HepG2 (cell line): ENCODE measurements around the gene CAPN9. TPM values are rescaled to one million over a fixed set of nuclear protein-coding genes. Genes with fewer than 3 reads are reported as not detected.

ENCODE experiments used
- ATAC-seq: fragments of 200-7000 bp; cut with Tn5 transposase; 3 replicates; pipeline ENCODE4 v1.9.1; 2020; ENCODE audit warnings: mild to moderate bottlenecking, moderate library complexity
- BruUV-seq: library from RNA; stranded (reverse); fragments of 400-500 nt; replicated peaks from 2 replicates; lab custom pipeline; 2021; lab: Mats Ljungman, UMichigan
- CTCF ChIA-PET: fragments of 300-600 bp; formaldehyde crosslinking; extraction: SDS; loops from one replicate; lab custom pipeline; 2021; ENCODE audit warnings: low total read pairs, inconsistent platforms, low intra/inter-chr PET ratio; lab: Yijun Ruan, JAX
- POLR2A ChIA-PET: fragments of 350-600 bp; sonication (Branson Sonifier 250); formaldehyde crosslinking; loops from one replicate; lab custom pipeline; 2020; ENCODE audit warnings: antibody characterized with exemption, inconsistent platforms; lab: Yijun Ruan, JAX
- DNase-seq: peaks from one replicate; pipeline ENCODE4 v3.0.0-alpha.2; 2015; ENCODE audit warnings: low spot score
- FAIRE-seq: peaks from 3 replicates; lab custom pipeline; 2011; peaks lifted over from hg19 to GRCh38; lab: Jason Lieb, UNC
- H2AFZ ChIP-seq: one replicate; pipeline ENCODE4 v1.6.1; 2011; ENCODE audit warnings: low read length, inconsistent platforms
- H3K27ac ChIP-seq: fragments of 300-600 bp; 3 replicates; pipeline ENCODE4 v1.8.0; 2011; ENCODE audit warnings: mixed run types, mild to moderate bottlenecking, mixed read lengths, low read length, inconsistent platforms; ENCODE audit not compliant: insufficient read depth; ENCODE audit errors: extremely low read length
- H3K27me3 ChIP-seq, 2 experiments: fragments of 200-600 bp in 1 of 2; 2 replicates in 1 of 2; 3 replicates in 1 of 2; pipeline versions ENCODE4 v1.6.0 to v1.8.0; 2011; ENCODE audit warnings: low read length in 2 of 2, mild to moderate bottlenecking in 2 of 2, moderate library complexity in 2 of 2, inconsistent platforms in 1 of 2; ENCODE audit not compliant: insufficient read depth in 2 of 2, control insufficient read depth in 1 of 2
- H3K36me3 ChIP-seq, 2 experiments: fragments of 200-600 bp in 1 of 2; replicated peaks in 1 of 2; 2 replicates in 1 of 2; 3 replicates in 1 of 2; pipeline versions ENCODE4 v1.5.1 to v1.8.0; 2011; ENCODE audit warnings: low read length in 2 of 2, inconsistent platforms in 1 of 2; ENCODE audit not compliant: insufficient read depth in 2 of 2, control insufficient read depth in 1 of 2
- H3K4me1 ChIP-seq: 2 replicates; pipeline ENCODE4 v1.5.1; 2012; ENCODE audit warnings: low read length, inconsistent platforms; ENCODE audit not compliant: insufficient read depth
- H3K4me2 ChIP-seq: 2 replicates; pipeline ENCODE4 v1.6.0; 2011; ENCODE audit warnings: low read depth, low read length, inconsistent platforms
- H3K4me3 ChIP-seq, 3 experiments: fragments of 200-600 bp in 1 of 3; sonication (generic), shearing (Covaris generic) in 1 of 3; replicated peaks in 1 of 3; 2 replicates each; pipeline ENCODE4 v1.5.1; 2011 to 2016; ENCODE audit warnings: low read length in 3 of 3, inconsistent platforms in 2 of 3, low read depth in 2 of 3, mild to moderate bottlenecking in 2 of 3, control low read depth in 1 of 3, mixed read lengths in 1 of 3; ENCODE audit not compliant: insufficient read depth in 1 of 3
- H3K79me2 ChIP-seq: one replicate; pipeline ENCODE4 v1.6.1; 2011; ENCODE audit warnings: low read length, inconsistent platforms; ENCODE audit not compliant: insufficient read depth
- H3K9ac ChIP-seq: 2 replicates; pipeline ENCODE4 v1.6.0; 2011; ENCODE audit warnings: mild to moderate bottlenecking, low read depth, low read length, inconsistent platforms; ENCODE audit not compliant: insufficient read depth
- H3K9me3 ChIP-seq: 2 replicates; pipeline ENCODE4 v1.5.1; 2012; ENCODE audit warnings: mild to moderate bottlenecking, low read length
- H4K20me1 ChIP-seq: 2 replicates; pipeline ENCODE4 v1.6.0; 2011; ENCODE audit warnings: inconsistent platforms, mild to moderate bottlenecking, low read length, moderate library complexity; ENCODE audit not compliant: insufficient read depth
- ARNT ChIP-seq: fragments of 450-650 bp; IDR thresholded peaks from 2 replicates; pipeline ENCODE4 v1.6.1; 2017
- MED13 ChIP-seq: sonication (generic); formaldehyde crosslinking; IDR thresholded peaks from 2 replicates; pipeline ENCODE4 v1.5.0; 2020; ENCODE audit warnings: missing genetic modification reagents
- NFE2L1 ChIP-seq: sonication (generic); formaldehyde crosslinking; IDR thresholded peaks from 2 replicates; pipeline ENCODE4 v1.4.0; 2020; ENCODE audit warnings: missing genetic modification reagents, mild to moderate bottlenecking, borderline replicate concordance
- NKX3-1 ChIP-seq: sonication (generic); formaldehyde crosslinking; IDR thresholded peaks from 2 replicates; pipeline ENCODE4 v1.5.0; 2020; ENCODE audit warnings: missing genetic modification reagents
- PRPF4 ChIP-seq: fragments of 200-400 bp; formaldehyde crosslinking; IDR thresholded peaks from 2 replicates; pipeline ENCODE4 v1.6.1; 2016; ENCODE audit warnings: low read length, low read depth; ENCODE audit not compliant: poor library complexity, severe bottlenecking
- ZNF34 ChIP-seq: sonication (generic); formaldehyde crosslinking; IDR thresholded peaks from 2 replicates; pipeline ENCODE4 v1.4.0; 2020; ENCODE audit warnings: mild to moderate bottlenecking, missing genetic modification reagents, borderline replicate concordance
- ZNF382 ChIP-seq: sonication (generic); formaldehyde crosslinking; IDR thresholded peaks from 2 replicates; pipeline ENCODE4 v1.5.0; 2020; ENCODE audit warnings: missing genetic modification reagents, mild to moderate bottlenecking, borderline replicate concordance
- WGBS: methylation state at CpG from one replicate; pipeline ENCODE4 v1.1.6; 2017; ENCODE audit warnings: low lambda C conversion rate; 5-methylcytosine and 5-hydroxymethylcytosine counted together
- in situ Hi-C: cut with HindIII; loops from 2 replicates; pipeline ENCODE4 v1.10.0; 2017; ENCODE audit warnings: low pct_unique_long_range_greater_than_20kb; ENCODE audit not compliant: extremely low pct_ligation_motif_present
- intact Hi-C: fragments of 100-400 bp; cut with micrococcal nuclease; formaldehyde crosslinking; loops from one replicate; pipeline ENCODE4 v1.10.0; 2022; ENCODE audit not compliant: unreplicated experiment
- polyA plus RNA-seq, 8 experiments: library from polyadenylated mRNA; depleted of rRNA in 3 of 8; stranded (reverse) in 7 of 8; unstranded in 1 of 8; fragments of >200 nt; fragmentation: Illumina TruSeq in 4 of 8; extraction: Trizol in 4 of 8; gene quantifications; 2 replicates each; pipeline versions ENCODE4 v1.2.1 to v1.2.3, GENCODE V29; 2011 to 2016; ENCODE audit warnings: low read depth in 4 of 8, missing spikeins in 1 of 8, mixed read lengths in 1 of 8; ENCODE audit not compliant: insufficient read depth in 1 of 8
- total RNA-seq, 5 experiments: library from RNA; depleted of rRNA; stranded (reverse); fragments of >200 nt; fragmentation: Illumina TruSeq; extraction: Trizol; gene quantifications; 2 replicates each; pipeline ENCODE4 v1.2.3, GENCODE V29; 2016; ENCODE audit warnings: low read depth in 1 of 5
- TF ChIP-seq, protein P1 (sequence below): sonication (generic); IDR thresholded peaks from 2 replicates; pipeline ENCODE4 v1.6.1; 2016; ENCODE audit warnings: low read depth, borderline replicate concordance
- TF ChIP-seq, protein P2 (sequence below): sonication (generic); formaldehyde crosslinking; IDR thresholded peaks from 2 replicates; pipeline ENCODE4 v1.5.0; 2020; ENCODE audit warnings: mild to moderate bottlenecking, missing genetic modification reagents, borderline replicate concordance

Gene CAPN9
- total and polyA plus RNA-seq, 2 of the 13 experiments (the other 11 are each of a cell fraction or from before 2014, with no cell fraction given) = 0.04 to 0.31 TPM

DNA sequence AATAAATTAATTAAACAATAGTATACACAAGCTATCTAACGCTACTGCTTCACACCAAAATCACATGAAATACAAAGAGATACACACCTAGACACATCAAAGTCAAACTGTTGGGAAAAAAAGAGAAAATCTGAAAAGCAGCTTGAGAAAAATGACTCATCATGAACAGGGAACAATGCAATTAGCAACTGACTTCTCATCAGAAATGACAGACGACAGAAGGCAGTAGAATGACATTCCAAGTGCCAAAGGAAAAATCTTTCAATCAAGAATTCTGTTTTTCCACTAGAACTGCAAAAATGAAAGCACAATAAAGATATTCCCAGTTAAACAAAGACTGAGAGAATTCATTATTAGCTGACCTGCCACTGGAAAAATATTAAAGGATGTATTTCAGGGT, 57.2 kb downstream of the CAPN9 start:
- CTCF ChIA-PET = no interaction called here
- Histone ChIP-seq H3K9me3 (no peaks in the 10 kb centered on the region), H3K79me2 (no peaks in the 10 kb centered on the region), H3K4me1 (no peaks in the 10 kb centered on the region), H3K27me3 (peaks cover 0 to 8% of the 10 kb centered on the region in 2 experiments; a peak in 3 of 5 replicates), H3K4me2 (no peak overlapping the region), H4K20me1 (no peaks in the 10 kb centered on the region), H2AFZ (no peak overlapping the region), H3K27ac (no peak overlapping the region), H3K4me3 (no peak overlapping the region), H3K9ac (no peak overlapping the region), H3K36me3 (no peaks in the 10 kb centered on the region)
- intact Hi-C loops (no loop called here), in situ Hi-C loops (no loop called here)
- 44% methylated on average over 2 of the region's 2 CpGs for WGBS
- BruUV-seq = no TSS peak
- DNase-seq (no peak), FAIRE-seq (no peak), ATAC-seq (no peak)
- TF ChIP-seq, protein P1, sequence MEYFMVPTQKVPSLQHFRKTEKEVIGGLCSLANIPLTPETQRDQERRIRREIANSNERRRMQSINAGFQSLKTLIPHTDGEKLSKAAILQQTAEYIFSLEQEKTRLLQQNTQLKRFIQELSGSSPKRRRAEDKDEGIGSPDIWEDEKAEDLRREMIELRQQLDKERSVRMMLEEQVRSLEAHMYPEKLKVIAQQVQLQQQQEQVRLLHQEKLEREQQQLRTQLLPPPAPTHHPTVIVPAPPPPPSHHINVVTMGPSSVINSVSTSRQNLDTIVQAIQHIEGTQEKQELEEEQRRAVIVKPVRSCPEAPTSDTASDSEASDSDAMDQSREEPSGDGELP = no peak
- TF ChIP-seq ZNF34 (no peak), MED13 (CRISPR knock-in tag) (no peak), PRPF4 (no peak), NKX3-1 (CRISPR knock-in tag) (no peak), ARNT (no peak), ZNF382 (CRISPR knock-in tag) (no peak), NFE2L1 (CRISPR knock-in tag) (no peak)
- TF ChIP-seq, protein P2, sequence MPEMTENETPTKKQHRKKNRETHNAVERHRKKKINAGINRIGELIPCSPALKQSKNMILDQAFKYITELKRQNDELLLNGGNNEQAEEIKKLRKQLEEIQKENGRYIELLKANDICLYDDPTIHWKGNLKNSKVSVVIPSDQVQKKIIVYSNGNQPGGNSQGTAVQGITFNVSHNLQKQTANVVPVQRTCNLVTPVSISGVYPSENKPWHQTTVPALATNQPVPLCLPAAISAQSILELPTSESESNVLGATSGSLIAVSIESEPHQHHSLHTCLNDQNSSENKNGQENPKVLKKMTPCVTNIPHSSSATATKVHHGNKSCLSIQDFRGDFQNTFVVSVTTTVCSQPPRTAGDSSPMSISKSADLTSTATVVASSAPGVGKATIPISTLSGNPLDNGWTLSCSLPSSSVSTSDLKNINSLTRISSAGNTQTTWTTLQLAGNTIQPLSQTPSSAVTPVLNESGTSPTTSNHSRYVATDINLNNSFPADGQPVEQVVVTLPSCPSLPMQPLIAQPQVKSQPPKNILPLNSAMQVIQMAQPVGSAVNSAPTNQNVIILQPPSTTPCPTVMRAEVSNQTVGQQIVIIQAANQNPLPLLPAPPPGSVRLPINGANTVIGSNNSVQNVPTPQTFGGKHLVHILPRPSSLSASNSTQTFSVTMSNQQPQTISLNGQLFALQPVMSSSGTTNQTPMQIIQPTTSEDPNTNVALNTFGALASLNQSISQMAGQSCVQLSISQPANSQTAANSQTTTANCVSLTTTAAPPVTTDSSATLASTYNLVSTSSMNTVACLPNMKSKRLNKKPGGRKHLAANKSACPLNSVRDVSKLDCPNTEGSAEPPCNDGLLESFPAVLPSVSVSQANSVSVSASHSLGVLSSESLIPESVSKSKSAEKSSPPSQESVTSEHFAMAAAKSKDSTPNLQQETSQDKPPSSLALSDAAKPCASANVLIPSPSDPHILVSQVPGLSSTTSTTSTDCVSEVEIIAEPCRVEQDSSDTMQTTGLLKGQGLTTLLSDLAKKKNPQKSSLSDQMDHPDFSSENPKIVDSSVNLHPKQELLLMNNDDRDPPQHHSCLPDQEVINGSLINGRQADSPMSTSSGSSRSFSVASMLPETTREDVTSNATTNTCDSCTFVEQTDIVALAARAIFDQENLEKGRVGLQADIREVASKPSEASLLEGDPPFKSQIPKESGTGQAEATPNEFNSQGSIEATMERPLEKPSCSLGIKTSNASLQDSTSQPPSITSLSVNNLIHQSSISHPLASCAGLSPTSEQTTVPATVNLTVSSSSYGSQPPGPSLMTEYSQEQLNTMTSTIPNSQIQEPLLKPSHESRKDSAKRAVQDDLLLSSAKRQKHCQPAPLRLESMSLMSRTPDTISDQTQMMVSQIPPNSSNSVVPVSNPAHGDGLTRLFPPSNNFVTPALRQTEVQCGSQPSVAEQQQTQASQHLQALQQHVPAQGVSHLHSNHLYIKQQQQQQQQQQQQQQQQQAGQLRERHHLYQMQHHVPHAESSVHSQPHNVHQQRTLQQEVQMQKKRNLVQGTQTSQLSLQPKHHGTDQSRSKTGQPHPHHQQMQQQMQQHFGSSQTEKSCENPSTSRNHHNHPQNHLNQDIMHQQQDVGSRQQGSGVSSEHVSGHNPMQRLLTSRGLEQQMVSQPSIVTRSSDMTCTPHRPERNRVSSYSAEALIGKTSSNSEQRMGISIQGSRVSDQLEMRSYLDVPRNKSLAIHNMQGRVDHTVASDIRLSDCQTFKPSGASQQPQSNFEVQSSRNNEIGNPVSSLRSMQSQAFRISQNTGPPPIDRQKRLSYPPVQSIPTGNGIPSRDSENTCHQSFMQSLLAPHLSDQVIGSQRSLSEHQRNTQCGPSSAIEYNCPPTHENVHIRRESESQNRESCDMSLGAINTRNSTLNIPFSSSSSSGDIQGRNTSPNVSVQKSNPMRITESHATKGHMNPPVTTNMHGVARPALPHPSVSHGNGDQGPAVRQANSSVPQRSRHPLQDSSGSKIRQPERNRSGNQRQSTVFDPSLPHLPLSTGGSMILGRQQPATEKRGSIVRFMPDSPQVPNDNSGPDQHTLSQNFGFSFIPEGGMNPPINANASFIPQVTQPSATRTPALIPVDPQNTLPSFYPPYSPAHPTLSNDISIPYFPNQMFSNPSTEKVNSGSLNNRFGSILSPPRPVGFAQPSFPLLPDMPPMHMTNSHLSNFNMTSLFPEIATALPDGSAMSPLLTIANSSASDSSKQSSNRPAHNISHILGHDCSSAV = no peak
- POLR2A ChIA-PET = no interaction called here
